ENCODE results near the gene ANKRD28. TPM values are rescaled to one million over a fixed set of nuclear protein-coding genes. Genes with fewer than 3 reads are reported as not detected.
"Not testable (repeated sequence)": the region's sequence is repeated elsewhere in the genome, so short reads cannot be mapped to it uniquely, and the experiment has no call there.

The ANKRD28 gene
- total RNA-seq, 1 donor from 2014 or later: 70.9 TPM

DNA sequence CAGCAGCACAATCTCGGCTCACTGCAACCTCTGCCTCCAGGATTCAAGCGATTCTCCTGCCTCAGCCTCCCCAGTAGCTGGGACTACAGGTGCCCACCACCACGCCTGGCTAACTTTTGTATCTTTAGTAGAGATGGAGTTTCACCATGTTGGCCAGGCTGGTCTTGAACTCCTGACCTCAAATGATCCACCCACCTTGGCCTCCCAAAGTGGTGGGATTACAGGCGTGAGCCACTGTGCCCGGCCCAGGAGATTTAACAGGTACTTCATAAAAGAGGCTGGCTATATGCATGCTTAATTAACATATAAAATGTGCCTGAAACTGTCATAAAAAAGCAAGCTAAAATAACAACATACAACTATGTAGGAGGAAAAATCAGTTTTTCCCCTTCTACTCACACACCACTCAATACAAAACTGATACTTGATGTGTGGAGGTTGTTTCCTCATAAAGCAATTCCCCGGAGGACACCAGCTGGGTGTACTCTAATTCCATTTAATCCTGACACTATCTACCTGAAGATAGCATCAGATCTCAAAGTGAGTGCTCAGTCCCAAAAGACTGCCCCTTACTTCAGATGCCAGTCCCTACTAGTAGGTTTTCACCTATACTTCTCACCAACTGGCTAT lies 22.7 kb downstream of the ANKRD28 start:
- not testable (repeated sequence) for DNase-seq (ENCODE audit: low spot score)

- no peak for DNase-seq (ENCODE audit: low spot score)
Observed at GRCh38 chr3:15771444-15771843, 26.3 kb downstream of the ANKRD28 start.

GRCh38 chr3:15769256-15769915 lies 28.4 kb downstream of the ANKRD28 start:
- DNase-seq (ENCODE audit: low spot score): no peak

GRCh38 chr3:15768421-15769255 lies 29.1 kb downstream of the ANKRD28 start:
- peak; percentile 81 for DNase-seq (ENCODE audit: low spot score)

DNA sequence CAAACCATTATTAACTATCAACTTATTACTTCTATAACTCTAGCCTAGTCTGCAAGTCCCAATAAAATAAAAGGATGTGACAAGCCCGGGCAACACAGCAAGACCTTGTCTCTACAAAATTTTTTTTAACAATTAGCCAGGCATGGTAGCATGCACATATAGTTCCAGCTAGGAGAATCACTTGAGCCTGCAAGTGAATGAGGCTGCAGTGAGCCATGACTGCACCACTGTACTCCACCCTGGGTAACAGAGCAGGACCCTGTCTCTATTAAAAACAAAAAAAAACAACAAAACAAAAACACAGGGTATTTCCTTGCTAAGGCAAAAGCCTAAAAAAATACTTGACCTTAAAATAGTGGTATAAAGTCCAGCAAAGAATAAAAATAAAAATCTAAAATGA lies 31.4 kb downstream of the ANKRD28 start:
- no peak for DNase-seq (ENCODE audit: low spot score)

- no peak for DNase-seq (ENCODE audit: low spot score)
Observed at GRCh38 chr3:15758295-15758694, 39.5 kb downstream of the ANKRD28 start.

- no peak for DNase-seq (ENCODE audit: low spot score)
Observed at GRCh38 chr3:15757824-15758223, 40.0 kb downstream of the ANKRD28 start.

GRCh38 chr3:15756505-15756904 lies 41.3 kb downstream of the ANKRD28 start:
- DNase-seq (ENCODE audit: low spot score): no peak

GRCh38 chr3:15755780-15756179 lies 42.0 kb downstream of the ANKRD28 start:
- no peak for DNase-seq (ENCODE audit: low spot score)

DNA sequence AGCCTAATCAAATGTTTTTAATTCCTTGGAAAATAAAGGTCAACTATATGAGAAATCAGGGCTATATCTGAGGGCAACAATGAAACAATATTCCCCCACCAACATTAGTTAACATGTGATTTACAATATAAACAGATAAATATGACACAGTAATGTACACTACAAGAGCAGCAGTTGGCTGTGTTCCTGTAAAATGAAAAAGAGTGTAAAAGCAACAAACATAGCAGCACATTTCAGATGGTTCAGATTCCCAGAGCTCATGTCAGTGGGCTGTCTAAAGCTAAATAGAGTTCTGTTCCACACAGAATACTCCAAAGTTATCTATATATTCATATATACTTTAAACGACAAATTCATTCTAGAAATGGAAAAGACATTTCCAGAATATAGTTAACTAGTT lies 42.6 kb downstream of the ANKRD28 start:
- no peak for DNase-seq (ENCODE audit: low spot score)

DNA sequence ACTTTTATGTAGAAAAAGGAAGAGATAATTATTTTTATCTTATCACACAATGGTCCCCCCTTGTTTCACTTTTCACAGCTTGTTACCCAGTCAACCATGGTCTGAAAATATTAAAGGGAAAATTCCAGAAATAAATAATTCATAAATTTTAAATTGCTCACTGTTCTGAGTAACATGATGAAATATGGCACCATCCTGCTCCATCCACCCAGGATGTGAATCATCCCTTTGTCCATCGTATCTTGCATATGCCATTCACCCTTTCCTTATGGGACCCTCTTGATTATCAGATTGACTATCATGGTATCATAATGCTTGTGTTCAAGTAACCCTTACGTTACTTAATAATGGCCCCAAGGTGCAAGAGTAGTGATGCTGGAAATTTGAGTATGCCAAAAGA lies 43.7 kb downstream of the ANKRD28 start:
- DNase-seq (ENCODE audit: low spot score): no peak

- no peak for DNase-seq (ENCODE audit: low spot score)
Observed at GRCh38 chr3:15753056-15753710, 44.6 kb downstream of the ANKRD28 start.

GRCh38 chr3:15750879-15751278 lies 46.9 kb downstream of the ANKRD28 start:
- no peak for DNase-seq (ENCODE audit: low spot score)

- DNase-seq (ENCODE audit: low spot score): no peak
Observed at GRCh38 chr3:15750143-15750542, 47.6 kb downstream of the ANKRD28 start.

GRCh38 chr3:15745896-15746295 lies 51.9 kb downstream of the ANKRD28 start:
- not testable (repeated sequence) for DNase-seq (ENCODE audit: low spot score)

DNA sequence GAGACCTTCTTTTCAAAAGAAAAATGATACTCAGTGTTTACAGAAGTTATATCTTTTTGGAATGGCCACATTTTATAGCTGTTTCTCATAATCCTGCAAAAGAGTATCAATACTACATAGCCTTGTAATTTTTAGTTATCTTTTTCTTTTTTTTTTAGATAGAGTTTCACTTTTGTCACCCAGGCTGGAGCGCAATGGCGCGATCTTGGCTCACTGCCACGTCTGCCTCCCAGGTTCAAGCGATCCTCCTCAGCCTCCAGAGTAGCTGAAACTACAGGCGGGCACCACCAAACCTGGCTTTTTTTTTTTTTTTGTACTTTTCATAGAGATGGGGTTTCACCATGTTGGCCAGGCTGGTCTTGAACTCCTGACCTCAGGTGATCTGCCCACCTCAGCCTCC lies 53.6 kb downstream of the ANKRD28 start:
- no peak for DNase-seq (ENCODE audit: low spot score)

DNA sequence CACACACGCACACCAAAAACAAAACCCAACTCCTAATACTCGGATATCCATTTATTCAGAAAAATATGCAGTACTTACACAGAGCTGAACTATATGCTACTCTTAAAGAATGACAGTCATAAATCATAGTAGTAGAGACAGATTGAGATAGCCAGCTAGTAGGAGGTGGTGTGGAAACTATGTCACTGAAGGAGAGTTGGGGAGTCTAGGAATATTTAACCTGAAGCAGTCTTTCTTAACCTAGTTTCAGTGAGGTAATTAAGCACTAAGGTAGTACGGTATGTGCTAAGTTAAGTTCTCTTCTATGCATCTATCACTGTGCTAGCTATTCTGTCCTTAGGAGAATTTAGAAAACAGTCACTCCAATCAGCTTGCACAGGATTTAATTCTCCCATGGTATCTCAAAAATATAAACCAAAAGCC lies 54.2 kb downstream of the ANKRD28 start:
- DNase-seq (ENCODE audit: low spot score): no peak

DNA sequence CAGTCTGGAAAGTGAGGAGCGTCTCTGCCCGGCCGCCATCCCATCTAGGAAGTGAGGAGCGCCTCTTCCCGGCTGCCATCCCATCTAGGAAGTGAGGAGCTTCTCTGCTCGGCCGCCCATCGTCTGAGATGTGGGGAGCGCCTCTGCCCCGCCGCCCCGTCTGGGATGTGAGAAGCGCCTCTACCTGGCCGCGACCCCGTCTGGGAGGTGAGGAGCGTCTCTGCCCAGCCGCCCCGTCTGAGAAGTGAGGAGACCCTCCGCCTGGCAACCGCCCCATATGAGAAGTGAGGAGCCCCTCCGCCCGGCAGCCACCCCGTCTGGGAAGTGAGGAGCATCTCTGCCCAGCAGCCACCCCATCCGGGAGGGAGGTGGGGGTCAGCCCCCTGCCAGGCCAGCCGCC lies 55.5 kb downstream of the ANKRD28 start:
- DNase-seq (ENCODE audit: low spot score): not testable (repeated sequence)

DNA sequence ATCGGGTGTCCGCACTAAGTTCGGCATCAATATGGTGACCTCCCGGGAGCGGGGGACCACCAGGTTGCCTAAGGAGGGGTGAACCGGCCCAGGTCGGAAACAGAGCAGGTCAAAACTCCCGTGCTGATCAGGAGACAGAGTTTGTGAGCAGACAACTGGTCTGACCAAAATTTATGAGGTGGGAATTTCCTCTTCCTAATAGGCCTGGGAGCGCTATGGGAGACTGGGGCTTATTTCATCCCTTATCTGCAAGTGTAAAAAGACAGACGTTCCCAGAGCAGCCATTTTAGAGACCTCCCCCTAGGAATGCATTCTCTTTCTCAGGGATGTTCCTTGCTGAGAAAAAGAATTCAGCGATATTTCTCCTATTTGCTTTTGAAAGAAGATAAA lies 59.2 kb downstream of the ANKRD28 start:
- DNase-seq (ENCODE audit: low spot score): not testable (repeated sequence)

- DNase-seq (ENCODE audit: low spot score): no peak
Observed at GRCh38 chr3:15731024-15731423, 66.8 kb downstream of the ANKRD28 start.

DNA sequence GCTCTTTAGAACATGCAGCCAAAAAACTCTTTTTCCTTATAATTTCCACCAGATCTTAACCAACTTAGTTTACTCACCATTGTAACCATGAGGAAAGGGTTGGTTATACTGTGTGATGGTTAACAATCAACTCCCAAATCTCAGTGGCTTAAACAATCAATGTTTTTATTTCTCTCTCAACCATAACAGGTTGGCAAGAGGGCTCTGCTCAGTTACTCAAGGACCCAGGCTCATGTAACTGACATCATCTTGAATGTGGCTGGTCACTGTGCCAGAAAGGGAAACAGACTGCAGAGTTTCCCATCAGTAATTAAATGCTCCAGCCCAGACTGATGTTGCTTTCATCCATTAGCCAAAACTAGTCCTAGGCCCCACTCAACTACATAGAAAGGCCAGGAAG lies 69.0 kb downstream of the ANKRD28 start:
- DNase-seq (ENCODE audit: low spot score): no peak

- no peak for DNase-seq (ENCODE audit: low spot score)
Observed at GRCh38 chr3:15726881-15727280, 70.9 kb downstream of the ANKRD28 start.

Data from mesenteric fat pad (tissue), 1 donor.